ENCODE results near the gene RGS4. TPM values are rescaled to one million over a fixed set of nuclear protein-coding genes. Genes with fewer than 3 reads are reported as not detected.

RGS4 gene
- total and polyA plus RNA-seq, 2 experiments from 2014 or later = 0.32 to 0.38 TPM

Other genes with a start within 250 kb of the RGS4 start
- gene CCDC190, start 208.2 kb upstream of the RGS4 start, total RNA-seq (2014; rRNA removed; shearing (Covaris generic)) = not detected in 2 replicates
- not detected in 2 replicates for gene CCDC190, start 208.2 kb upstream of the RGS4 start, polyA plus RNA-seq (2016; fragmentation: Nextera tagmentation; extraction: Ambion mirVana)
- gene RGS5, start 133.6 kb downstream of the RGS4 start, total RNA-seq (2014; rRNA removed; shearing (Covaris generic)) = 42.7 and 48.3 TPM in 2 replicates
- gene RGS5, start 133.6 kb downstream of the RGS4 start, polyA plus RNA-seq (2016; fragmentation: Nextera tagmentation; extraction: Ambion mirVana) = 18.4 and 23.4 TPM in 2 replicates

Measured in GM23338 (cell line).